WTC11 (cell line): ENCODE measurements around the gene KLHL29. TPM values are rescaled to one million over a fixed set of nuclear protein-coding genes. Genes with fewer than 3 reads are reported as not detected.

Source experiments
- ATAC-seq: fragments of 200-7000 bp; cut with Tn5 transposase; 2 replicates; pipeline ENCODE4 v1.10.0; 2021; ENCODE audit warnings: mild to moderate bottlenecking, moderate library complexity
- CTCF ChIA-PET: fragments of 300-600 bp; sonication (Branson Sonifier 250); formaldehyde crosslinking; loops from one replicate; lab custom pipeline; 2021; ENCODE audit warnings: antibody characterized with exemption; lab: Charles Lee
- POLR2A ChIA-PET: fragments of 350-600 bp; sonication (Branson Sonifier 250); formaldehyde crosslinking; loops from one replicate; lab custom pipeline; 2021; ENCODE audit warnings: antibody characterized with exemption; lab: Charles Lee
- DNase-seq: peaks from one replicate; pipeline ENCODE4 v3.0.0; 2021; ENCODE audit warnings: low spot score
- H3K27ac Mint-ChIP-seq: 2 replicates; pipeline ENCODE4 v1.8.0; 2021; ENCODE audit warnings: mixed read lengths
- H3K27me3 Mint-ChIP-seq: 2 replicates; pipeline ENCODE4 v1.8.0; 2021; ENCODE audit warnings: low read depth, mild to moderate bottlenecking, moderate library complexity, mixed read lengths
- H3K36me3 Mint-ChIP-seq: 2 replicates; pipeline ENCODE4 v1.8.0; 2021; ENCODE audit warnings: mixed read lengths
- H3K4me1 Mint-ChIP-seq: 2 replicates; pipeline ENCODE4 v1.8.0; 2022; ENCODE audit warnings: mixed read lengths
- H3K4me3 Mint-ChIP-seq: 2 replicates; pipeline ENCODE4 v1.8.0; 2021; ENCODE audit warnings: mild to moderate bottlenecking, moderate library complexity, mixed read lengths
- H3K9me3 Mint-ChIP-seq: 2 replicates; pipeline ENCODE4 v1.8.0; 2021; ENCODE audit warnings: mixed read lengths
- ATF2 ChIP-seq: sonication (generic); formaldehyde crosslinking; IDR thresholded peaks from 2 replicates; pipeline ENCODE4 v1.8.1; 2022; ENCODE audit warnings: low read depth, missing genetic modification reagents, borderline replicate concordance
- CBFB ChIP-seq: sonication (generic); formaldehyde crosslinking; IDR thresholded peaks from 2 replicates; pipeline ENCODE4 v1.8.1; 2022; ENCODE audit warnings: mild to moderate bottlenecking, low read depth, missing genetic modification reagents
- CREB1 ChIP-seq: sonication (generic); formaldehyde crosslinking; IDR thresholded peaks from 2 replicates; pipeline ENCODE4 v1.8.0; 2023; ENCODE audit warnings: mild to moderate bottlenecking, missing genetic modification reagents
- CREM ChIP-seq: sonication (generic); formaldehyde crosslinking; IDR thresholded peaks from 2 replicates; pipeline ENCODE4 v1.8.1; 2022; ENCODE audit warnings: mild to moderate bottlenecking, missing genetic modification reagents, moderate library complexity
- CTCF ChIP-seq: fragments of 200-600 bp; IDR thresholded peaks from 2 replicates; pipeline ENCODE4 v1.8.0; 2022; ENCODE audit warnings: antibody characterized with exemption
- EMX1 ChIP-seq: fragments of 250-450 bp; sonication (Bioruptor Pico); IDR thresholded peaks from 2 replicates; pipeline ENCODE4 v1.8.0; 2021; ENCODE audit warnings: mild to moderate bottlenecking
- ETV6 ChIP-seq: sonication (generic); formaldehyde crosslinking; IDR thresholded peaks from 2 replicates; pipeline ENCODE4 v1.8.1; 2022; ENCODE audit warnings: mild to moderate bottlenecking, missing genetic modification reagents
- KAT7 ChIP-seq: sonication (generic); formaldehyde crosslinking; IDR thresholded peaks from 2 replicates; pipeline ENCODE4 v1.8.1; 2023; ENCODE audit warnings: missing genetic modification reagents, mild to moderate bottlenecking, borderline replicate concordance
- PREB ChIP-seq: sonication (generic); formaldehyde crosslinking; IDR thresholded peaks from 2 replicates; pipeline ENCODE4 v1.8.1; 2022; ENCODE audit warnings: mild to moderate bottlenecking, missing genetic modification reagents, moderate library complexity, borderline replicate concordance
- PRRX2 ChIP-seq: fragments of 250-450 bp; sonication (Bioruptor Pico); IDR thresholded peaks from 2 replicates; pipeline ENCODE4 v1.8.0; 2021; ENCODE audit warnings: mild to moderate bottlenecking
- RORB ChIP-seq: fragments of 250-450 bp; sonication (Bioruptor Pico); IDR thresholded peaks from 2 replicates; pipeline ENCODE4 v1.9.0; 2021; ENCODE audit warnings: mild to moderate bottlenecking
- SP1 ChIP-seq: sonication (generic); formaldehyde crosslinking; conservative IDR thresholded peaks from 2 replicates; pipeline ENCODE4 v1.8.1; 2022; ENCODE audit warnings: missing genetic modification reagents
- ZBTB21 ChIP-seq: sonication (generic); formaldehyde crosslinking; IDR thresholded peaks from 2 replicates; pipeline ENCODE4 v1.8.1; 2023; ENCODE audit warnings: mild to moderate bottlenecking, missing genetic modification reagents, borderline replicate concordance
- ZMAT4 ChIP-seq: fragments of 250-450 bp; sonication (Bioruptor Pico); IDR thresholded peaks from 2 replicates; pipeline ENCODE4 v1.9.0; 2021; ENCODE audit warnings: mild to moderate bottlenecking
- ZNF532 ChIP-seq: fragments of 250-450 bp; sonication (Bioruptor Pico); IDR thresholded peaks from 2 replicates; pipeline ENCODE4 v1.9.0; 2021; ENCODE audit warnings: mild to moderate bottlenecking, borderline replicate concordance
- total RNA-seq: library from RNA; stranded (reverse); gene quantifications from 3 replicates; pipeline ENCODE4 v1.2.3, GENCODE V29; 2021

The KLHL29 gene
- total RNA-seq, 1 experiment from 2014 or later: 7.1 TPM

GRCh38 chr2:23571085-23571484 is 186.1 kb downstream of the KLHL29 start:
- ChIA-PET POLR2A (no interaction called here), CTCF (interaction anchor here (0.5 kb wide), 1 partner anchor 367 kb away, joined by 3 read pairs; no protein-coding TSS in a partner anchor)

More at GRCh38 chr2:23571085-23571484, 186.1 kb downstream of the KLHL29 start:
- ATAC-seq: no peak
- no peak overlapping the region for H3K27ac Mint-ChIP-seq
- no peaks in the 10 kb centered on the region for H3K9me3 Mint-ChIP-seq
- TF ChIP-seq ATF2: no peak
- TF ChIP-seq CTCF: no peak
- no peak for TF ChIP-seq ZBTB21 (CRISPR knock-in tag)
- no peak for TF ChIP-seq SP1
- TF ChIP-seq CREB1 (CRISPR knock-in tag): no peak
- no peak for TF ChIP-seq PRRX2 (CRISPR knock-in tag)
- no peak for TF ChIP-seq EMX1
- no peak for TF ChIP-seq KAT7 (CRISPR knock-in tag)
- no peak for TF ChIP-seq ETV6 (CRISPR knock-in tag)
- TF ChIP-seq CREM (CRISPR knock-in tag): no peak
- no peak for TF ChIP-seq RORB (CRISPR knock-in tag)
- TF ChIP-seq ZMAT4: no peak
- TF ChIP-seq PREB (CRISPR knock-in tag): no peak
- TF ChIP-seq CBFB (CRISPR knock-in tag): no peak
- no peak for TF ChIP-seq ZNF532 (CRISPR knock-in tag)
- H3K4me3 Mint-ChIP-seq: no peak overlapping the region
- peaks cover 27% of the 10 kb centered on the region for H3K4me1 Mint-ChIP-seq
- no peak for DNase-seq
- H3K36me3 Mint-ChIP-seq: no peaks in the 10 kb centered on the region
- H3K27me3 Mint-ChIP-seq: no peaks in the 10 kb centered on the region
